Airway epithelial cell (primary cell): ENCODE results near the gene MPP3. TPM values are rescaled to one million over a fixed set of nuclear protein-coding genes. Genes with fewer than 3 reads are reported as not detected.

Experiments used
- total RNA-seq: library from RNA; depleted of rRNA; stranded (reverse); fragments of >200 nt; gene quantifications from 2 replicates; pipeline ENCODE4 v1.2.3, GENCODE V29; 2015

The MPP3 gene
- 4.6 and 4.9 TPM in 2 replicates for total RNA-seq

GRCh38 chr17:43832976-43833829, at the start of gene MPP3:
TSS of gene MPP3 (minus strand) at chr17:43833146. CDS start at chr17:43831906, 1,240 bp downstream.

GRCh38 chr17:43846963-43847371, 14.0 kb upstream of the MPP3 start, which contains the start of gene CD300LG:
TSS of gene CD300LG (plus strand) at chr17:43847176. CDS start at chr17:43847217, 41 bp downstream.

GRCh38 chr17:43780135-43780534, 52.8 kb downstream of the MPP3 start, which contains the start of gene CFAP97D1:
TSS of gene CFAP97D1 (plus strand) at chr17:43780435. CDS start at chr17:43780463, 28 bp downstream.

GRCh38 chr17:43778337-43779144, 54.4 kb downstream of the MPP3 start, which contains the start of gene DUSP3:
TSS of gene DUSP3 (minus strand) at chr17:43778977. CDS start at chr17:43778924, 53 bp downstream.

GRCh38 chr17:43758497-43759174, 74.3 kb downstream of the MPP3 start, which contains the start of gene SOST:
TSS of gene SOST (minus strand) at chr17:43758791. CDS start at chr17:43758741, 50 bp downstream.

Other genes starting within 250 kb of the MPP3 start
- 0.28 TPM in 1 of 2 replicates, not detected in the other for gene MEOX1, start 171.2 kb downstream of the MPP3 start, total RNA-seq
- not detected in 2 replicates for gene SOST, start 74.4 kb downstream of the MPP3 start, total RNA-seq
- gene DUSP3, start 54.2 kb downstream of the MPP3 start, total RNA-seq = 15.0 and 20.6 TPM in 2 replicates
- not detected in 2 replicates for gene CFAP97D1, start 52.7 kb downstream of the MPP3 start, total RNA-seq
- gene CD300LG, start 14.0 kb upstream of the MPP3 start, total RNA-seq = not detected in 2 replicates
- gene MPP2, start 74.4 kb upstream of the MPP3 start, total RNA-seq = 1.3 and 1.8 TPM in 2 replicates
- not detected in 2 replicates for gene PPY, start 109.3 kb upstream of the MPP3 start, total RNA-seq
- gene PYY, start 120.8 kb upstream of the MPP3 start, total RNA-seq = not detected in 2 replicates
- 6.2 and 10.6 TPM in 2 replicates for gene NAGS, start 171.5 kb upstream of the MPP3 start, total RNA-seq
- gene TMEM101, start 181.8 kb upstream of the MPP3 start, total RNA-seq = 51.8 and 70.0 TPM in 2 replicates
- 42.0 and 66.4 TPM in 2 replicates for gene LSM12, start 233.5 kb upstream of the MPP3 start, total RNA-seq
- 35.4 and 50.6 TPM in 2 replicates for gene G6PC3, start 237.6 kb upstream of the MPP3 start, total RNA-seq